8988T (cell line): ENCODE results near the gene PHAX.
"Not testable (repeated sequence)": the region's sequence is repeated elsewhere in the genome, so short reads cannot be mapped to it uniquely, and the experiment has no call there.

ENCODE experiments used
- DNase-seq: peaks from one replicate; pipeline ENCODE4 v3.0.0; 2011

PHAX gene

DNA sequence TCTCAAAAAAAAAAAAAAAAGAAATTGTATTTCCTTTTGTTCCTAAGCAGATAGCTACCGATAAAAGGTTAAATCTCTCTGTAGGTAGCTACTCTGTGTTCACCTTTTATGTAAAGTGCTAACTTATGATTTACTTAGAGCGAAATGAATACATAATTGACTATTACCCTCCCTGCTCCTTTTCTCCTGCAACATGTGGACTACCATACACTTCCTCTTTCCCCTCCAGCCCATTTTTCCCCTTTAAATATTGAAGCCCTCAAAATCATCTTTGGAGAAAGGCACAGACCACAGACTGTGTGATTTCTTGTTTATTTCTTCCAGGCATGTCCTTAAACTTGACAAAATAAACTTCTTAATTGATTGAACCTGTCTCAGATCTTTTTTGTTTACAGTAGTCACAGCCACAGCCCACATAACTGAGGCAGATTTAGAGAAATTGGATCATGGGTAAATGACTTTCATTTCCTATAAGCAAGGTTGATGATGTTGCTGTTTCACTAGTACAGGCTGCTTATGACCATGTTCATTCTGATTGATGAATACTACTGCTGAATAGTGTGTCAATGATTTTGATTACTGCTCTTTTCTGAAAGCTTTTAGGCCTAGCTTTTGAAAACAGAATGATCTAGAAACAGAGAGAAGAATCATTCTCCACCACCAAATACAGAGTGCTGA is 59.2 kb downstream of the PHAX start:
- no peak for DNase-seq

DNA sequence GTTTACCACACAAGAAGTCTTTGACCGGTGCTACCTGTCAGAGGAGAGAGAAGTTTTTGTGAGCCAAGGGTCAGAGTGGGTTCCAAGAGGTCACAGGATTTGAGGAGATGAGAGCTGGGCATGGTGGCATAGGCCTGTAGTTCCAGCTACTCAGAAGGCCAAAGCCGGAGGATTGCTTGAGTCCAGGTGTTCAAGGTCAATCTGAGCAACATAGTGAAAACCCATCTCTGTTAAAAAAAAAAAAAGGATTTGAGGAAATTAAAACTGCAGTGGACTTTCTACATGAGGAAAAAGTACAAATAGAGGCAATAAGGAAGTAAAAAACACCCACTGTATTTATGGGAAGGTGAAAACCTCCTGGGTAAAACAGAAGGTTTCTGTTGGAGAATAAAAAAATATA is 63.8 kb downstream of the PHAX start:
- DNase-seq, result no peak

DNA sequence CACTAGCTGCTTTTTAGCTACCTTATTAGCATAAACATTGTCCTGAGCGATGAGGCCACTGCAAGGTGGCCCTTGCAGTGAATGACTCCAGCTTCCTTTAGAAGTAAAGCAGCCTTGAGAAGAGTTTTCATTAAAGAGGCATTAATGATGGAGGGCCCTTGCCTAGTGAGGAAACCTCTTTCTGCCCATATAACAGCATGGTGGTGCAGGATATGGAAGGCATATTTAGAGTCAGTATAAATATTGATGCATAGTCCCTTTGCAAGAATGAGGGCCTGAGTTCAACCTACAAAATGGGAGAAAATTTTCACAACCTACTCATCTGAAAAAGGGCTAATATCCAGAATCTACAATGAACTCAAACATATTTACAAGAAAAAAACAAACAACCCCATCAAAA is 69.4 kb downstream of the PHAX start:
- DNase-seq, result not testable (repeated sequence)

DNA sequence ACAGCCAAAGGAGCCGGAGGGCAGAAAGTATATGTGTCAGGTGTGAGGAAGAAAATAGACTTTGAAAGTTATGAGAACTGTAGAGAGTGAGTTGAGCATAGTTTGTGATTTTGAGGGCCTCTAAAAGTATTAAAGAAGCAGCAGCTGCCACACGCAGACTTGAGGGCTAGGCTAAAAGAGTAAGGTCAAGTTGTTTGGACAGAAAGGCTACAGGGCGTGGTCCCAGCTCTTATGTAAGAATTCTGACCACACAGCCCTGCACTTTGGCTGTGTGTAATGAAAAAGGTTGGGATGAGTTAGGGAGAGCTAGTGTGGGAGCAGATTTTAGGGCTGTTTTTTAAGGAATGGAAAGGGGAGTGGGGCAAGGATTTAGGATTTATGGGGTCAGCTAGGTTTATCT is 70.9 kb downstream of the PHAX start:
- DNase-seq, result not testable (repeated sequence)

DNA sequence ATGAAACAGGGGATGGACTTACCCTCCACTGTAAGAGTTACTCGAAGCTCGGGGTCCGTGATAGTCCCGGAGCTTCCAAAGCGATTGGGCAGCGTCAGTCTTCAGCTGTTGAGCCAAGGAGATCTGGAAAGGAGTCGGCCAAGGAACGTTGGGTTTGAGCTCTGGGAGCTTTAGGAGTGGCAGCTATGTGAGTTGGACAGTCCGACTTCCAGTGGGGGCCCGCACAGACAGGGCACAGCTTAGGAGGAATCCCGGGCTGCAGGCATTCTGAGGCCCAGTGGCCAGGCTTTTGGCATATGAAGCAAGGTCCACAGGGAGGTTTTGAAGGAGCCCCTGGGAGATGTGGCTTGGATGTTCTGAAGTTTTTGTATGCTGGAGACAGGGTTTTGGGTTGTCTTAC is 72.7 kb downstream of the PHAX start:
- DNase-seq, result no peak

DNA sequence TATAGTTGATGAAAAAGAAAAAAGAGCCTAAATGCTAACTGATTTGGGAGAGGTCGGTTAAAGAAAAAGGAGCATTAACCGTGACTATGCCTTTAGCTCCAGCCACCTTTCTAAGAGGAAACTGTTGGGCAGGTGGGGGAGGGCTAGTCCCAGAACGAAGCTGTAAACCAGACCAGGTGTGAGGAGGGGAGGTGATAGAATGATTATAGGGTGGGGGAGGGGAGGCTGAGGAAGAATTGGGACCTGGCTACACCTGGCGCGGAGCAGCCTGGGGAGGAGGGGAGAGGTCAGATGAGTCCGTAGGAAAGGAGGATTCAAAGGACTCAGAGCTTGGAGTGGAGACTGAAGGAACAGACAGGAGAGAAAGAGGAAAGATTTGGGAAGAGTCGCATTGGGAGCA is 73.4 kb downstream of the PHAX start:
- DNase-seq, result no peak

DNA sequence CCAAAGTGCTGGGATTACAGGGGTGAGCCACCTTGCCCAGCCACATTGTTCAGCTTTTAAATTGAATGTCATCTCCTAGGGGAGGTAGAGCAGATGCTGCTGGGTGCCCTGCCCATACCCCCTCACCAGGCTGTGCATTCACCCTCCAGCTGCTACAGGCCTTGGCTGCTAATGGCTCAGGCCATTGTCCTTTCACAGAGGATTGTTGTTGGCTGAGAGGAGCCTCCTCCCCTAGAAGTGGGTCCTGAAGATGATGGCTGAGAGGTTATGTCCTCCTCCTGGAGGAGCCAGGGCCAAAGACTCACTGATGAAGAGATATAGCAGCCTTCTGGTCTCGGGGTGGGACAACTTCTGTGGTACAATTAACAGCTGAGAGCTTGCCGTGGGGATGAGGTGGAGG is 74.6 kb downstream of the PHAX start:
- no peak for DNase-seq

DNA sequence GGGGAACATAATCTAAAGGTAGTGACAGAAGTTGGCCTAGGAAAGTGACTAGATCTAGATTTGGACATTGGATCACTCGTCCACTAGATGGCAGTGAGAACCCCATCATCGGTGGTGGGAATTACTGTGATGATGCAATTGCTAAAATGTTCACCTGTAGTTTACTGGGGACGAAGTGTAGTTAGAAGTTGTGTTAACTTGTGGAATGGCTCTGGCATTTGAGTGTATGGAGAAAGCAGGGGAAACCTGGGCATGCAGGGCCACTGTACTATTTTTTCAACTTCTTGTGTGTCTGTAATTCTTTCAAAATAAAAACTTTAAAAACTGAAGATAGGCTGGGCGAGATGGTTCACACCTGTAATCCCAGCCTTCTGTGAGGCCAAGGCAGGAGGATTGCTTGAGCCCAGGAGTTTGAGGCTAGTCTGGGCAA is 75.5 kb downstream of the PHAX start:
- DNase-seq, result peak; percentile 73
